K562 (cell line): ENCODE data around the gene APOLD1. TPM values are rescaled to one million over a fixed set of nuclear protein-coding genes. Genes with fewer than 3 reads are reported as not detected.
A peak's percentile ranks its signal among the peaks of the same experiment; 100 is the strongest.

ENCODE experiments used
- BRF2 ChIP-seq: IDR thresholded peaks from 3 replicates; pipeline ENCODE4 v1.6.1; 2011; ENCODE audit warnings: borderline replicate concordance, mild to moderate bottlenecking; ENCODE audit not compliant: insufficient read length, insufficient read depth
- CREB3 ChIP-seq: fragments of 450-650 bp; conservative IDR thresholded peaks from 2 replicates; pipeline ENCODE4 v1.6.1; 2016; ENCODE audit warnings: missing genetic modification characterization, low read depth, mild to moderate bottlenecking, missing compliant biosample characterization, moderate library complexity
- E2F3 ChIP-seq: fragments of 250-450 bp; sonication (Bioruptor Pico); IDR thresholded peaks from 2 replicates; pipeline ENCODE4 v1.4.0; 2020; ENCODE audit warnings: mild to moderate bottlenecking
- EP300 ChIP-seq: IDR thresholded peaks from 2 replicates; pipeline ENCODE4 v1.6.1; 2012; ENCODE audit warnings: low read length, improper control_type of control experiment
- ILF3 ChIP-seq: fragments of 450-650 bp; IDR thresholded peaks from 2 replicates; pipeline ENCODE4 v1.6.1; 2018; ENCODE audit warnings: antibody characterized with exemption, mild to moderate bottlenecking, moderate library complexity, borderline replicate concordance
- KLF10 ChIP-seq: fragments of 250-450 bp; sonication (Bioruptor Pico); IDR thresholded peaks from 2 replicates; pipeline ENCODE4 v1.6.1; 2021; ENCODE audit warnings: matching md5 sums
- NR2C1 ChIP-seq, 2 experiments: fragments of 450-650 bp; IDR thresholded peaks; 2 replicates each; pipeline ENCODE4 v1.6.1; 2017; ENCODE audit warnings: mild to moderate bottlenecking in 2 of 2, antibody characterized with exemption in 1 of 2, inconsistent platforms in 1 of 2, missing compliant biosample characterization in 1 of 2, missing genetic modification characterization in 1 of 2
- POLR2AphosphoS5 ChIP-seq: IDR thresholded peaks from 2 replicates; pipeline ENCODE4 v1.6.1; 2011; ENCODE audit warnings: mild to moderate bottlenecking, low read depth, low read length, moderate library complexity; ENCODE audit not compliant: control insufficient read depth, insufficient read depth
- TARDBP ChIP-seq: fragments of 450-650 bp; IDR thresholded peaks from 2 replicates; pipeline ENCODE4 v1.6.1; 2016
- YBX1 ChIP-seq: fragments of 450-650 bp; IDR thresholded peaks from 2 replicates; pipeline ENCODE4 v1.7.1; 2016; ENCODE audit warnings: mild to moderate bottlenecking
- ZNF282 ChIP-seq: sonication (generic); formaldehyde crosslinking; IDR thresholded peaks from 2 replicates; pipeline ENCODE4 v1.8.1; 2023; ENCODE audit warnings: missing genetic modification reagents
- ZNF764 ChIP-seq: fragments of 250-450 bp; sonication (Bioruptor Pico); IDR thresholded peaks from 2 replicates; pipeline ENCODE4 v1.4.0; 2020; ENCODE audit warnings: low read depth, mild to moderate bottlenecking, moderate library complexity
- polyA plus RNA-seq, 8 experiments: library from polyadenylated mRNA; depleted of rRNA in 4 of 8; stranded (reverse) in 5 of 8; unstranded in 3 of 8; fragments of >200 nt; fragmentation: Nextera tagmentation in 2 of 8; fragmentation: Illumina TruSeq in 1 of 8; extraction: Ambion mirVana in 2 of 8; extraction: Trizol in 1 of 8; gene quantifications; 2 replicates each; pipeline versions ENCODE4 v1.2.1 to v1.2.3, GENCODE V29; 2011 to 2014; ENCODE audit warnings: inconsistent platforms in 1 of 8, missing spikeins in 1 of 8
- total RNA-seq, 7 experiments: library from RNA; depleted of rRNA in 6 of 7; stranded (reverse); fragments of >200 nt in 6 of 7; fragmentation: Illumina TruSeq in 2 of 7; extraction: Trizol in 2 of 7; gene quantifications; 2 replicates each; pipeline versions ENCODE4 v1.2.1 to v1.2.3, GENCODE V29; 2011 to 2021; ENCODE audit warnings: low replicate concordance in 1 of 7
- TF ChIP-seq, protein P1 (sequence below): conservative IDR thresholded peaks from 2 replicates; pipeline ENCODE4 v1.6.1; 2011; ENCODE audit warnings: low read depth, mild to moderate bottlenecking, low read length; ENCODE audit not compliant: control insufficient read depth
- TF ChIP-seq, protein P2 (sequence below): sonication (generic); formaldehyde crosslinking; IDR thresholded peaks from 2 replicates; pipeline ENCODE4 v1.8.1; 2023; ENCODE audit warnings: mild to moderate bottlenecking, missing genetic modification reagents

APOLD1 gene
- total and polyA plus RNA-seq, 9 of the 15 experiments (the other 6 are each of a cell fraction or from before 2014, with no cell fraction given), result 0.28 to 1.1 (median 0.61) TPM

DNA sequence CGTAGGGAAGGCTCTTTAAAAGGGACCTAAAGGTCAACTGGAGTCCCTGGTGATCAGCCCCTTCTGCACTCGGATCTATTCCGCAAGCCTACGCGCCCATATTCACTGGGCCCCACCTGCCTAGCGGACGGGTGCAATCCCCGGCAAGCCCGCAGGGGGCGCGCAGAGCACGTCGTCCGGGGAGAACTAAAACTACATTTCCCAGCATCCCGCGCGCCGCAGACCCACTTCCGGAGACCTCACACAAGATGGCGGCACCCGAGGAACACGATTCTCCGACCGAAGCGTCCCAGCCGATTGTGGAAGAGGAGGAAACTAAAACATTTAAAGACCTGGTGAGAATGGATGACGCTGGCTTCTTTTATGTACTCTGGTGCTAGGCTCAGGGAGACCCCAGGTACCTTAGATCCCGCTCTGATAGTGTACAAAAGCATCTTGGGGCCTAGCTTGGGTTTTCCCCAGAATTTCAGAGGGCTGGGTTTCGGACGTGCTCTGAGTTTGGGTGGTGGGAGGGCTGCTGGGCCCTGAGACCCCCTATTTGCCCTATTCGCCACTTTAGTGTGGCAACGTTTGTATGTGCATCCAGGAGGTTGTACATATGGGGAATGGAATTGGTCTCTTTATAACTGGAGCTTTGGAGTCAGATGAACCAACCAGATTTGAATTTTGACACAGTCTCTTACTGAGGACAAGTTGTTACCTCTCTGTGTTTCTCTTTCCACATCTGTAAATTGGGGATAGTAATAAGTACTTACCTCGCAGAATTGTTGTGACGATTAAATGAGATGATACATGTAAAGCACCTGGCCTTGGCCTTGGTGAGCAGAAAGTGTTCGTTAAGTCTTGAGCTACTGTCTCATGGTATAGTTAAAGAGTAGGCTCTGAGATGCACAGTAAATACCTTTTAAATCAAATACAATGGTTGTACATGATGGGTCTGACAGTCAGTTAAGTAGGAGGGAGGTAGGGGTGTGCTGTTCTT, 28.0 kb downstream of the APOLD1 start, which contains the start of gene DDX47 (continued):
- TF ChIP-seq BRF2 (no peak), YBX1 (no peak), NR2C1 (IDR thresholded peaks at IDR 0.05) (no peak), NR2C1 (tag; IDR thresholded peaks at IDR 0.05) (peak; percentile 55; the same call in 1 of the 2 replicates), TARDBP (no peak), POLR2AphosphoS5 (peak; percentile 48; the same call in 1 of the 2 replicates), CREB3 (no peak), ZNF282 (CRISPR knock-in tag) (no peak), ZNF764 (CRISPR knock-in tag) (no peak), EP300 (0 out of 2 replicates have a peak, but pooled peaks have one; percentile 12), KLF10 (CRISPR knock-in tag) (no peak), E2F3 (CRISPR knock-in tag) (no peak), ILF3 (no peak)
- TF ChIP-seq, protein P1, sequence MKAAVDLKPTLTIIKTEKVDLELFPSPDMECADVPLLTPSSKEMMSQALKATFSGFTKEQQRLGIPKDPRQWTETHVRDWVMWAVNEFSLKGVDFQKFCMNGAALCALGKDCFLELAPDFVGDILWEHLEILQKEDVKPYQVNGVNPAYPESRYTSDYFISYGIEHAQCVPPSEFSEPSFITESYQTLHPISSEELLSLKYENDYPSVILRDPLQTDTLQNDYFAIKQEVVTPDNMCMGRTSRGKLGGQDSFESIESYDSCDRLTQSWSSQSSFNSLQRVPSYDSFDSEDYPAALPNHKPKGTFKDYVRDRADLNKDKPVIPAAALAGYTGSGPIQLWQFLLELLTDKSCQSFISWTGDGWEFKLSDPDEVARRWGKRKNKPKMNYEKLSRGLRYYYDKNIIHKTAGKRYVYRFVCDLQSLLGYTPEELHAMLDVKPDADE, result peak; percentile 99
- TF ChIP-seq, protein P2, sequence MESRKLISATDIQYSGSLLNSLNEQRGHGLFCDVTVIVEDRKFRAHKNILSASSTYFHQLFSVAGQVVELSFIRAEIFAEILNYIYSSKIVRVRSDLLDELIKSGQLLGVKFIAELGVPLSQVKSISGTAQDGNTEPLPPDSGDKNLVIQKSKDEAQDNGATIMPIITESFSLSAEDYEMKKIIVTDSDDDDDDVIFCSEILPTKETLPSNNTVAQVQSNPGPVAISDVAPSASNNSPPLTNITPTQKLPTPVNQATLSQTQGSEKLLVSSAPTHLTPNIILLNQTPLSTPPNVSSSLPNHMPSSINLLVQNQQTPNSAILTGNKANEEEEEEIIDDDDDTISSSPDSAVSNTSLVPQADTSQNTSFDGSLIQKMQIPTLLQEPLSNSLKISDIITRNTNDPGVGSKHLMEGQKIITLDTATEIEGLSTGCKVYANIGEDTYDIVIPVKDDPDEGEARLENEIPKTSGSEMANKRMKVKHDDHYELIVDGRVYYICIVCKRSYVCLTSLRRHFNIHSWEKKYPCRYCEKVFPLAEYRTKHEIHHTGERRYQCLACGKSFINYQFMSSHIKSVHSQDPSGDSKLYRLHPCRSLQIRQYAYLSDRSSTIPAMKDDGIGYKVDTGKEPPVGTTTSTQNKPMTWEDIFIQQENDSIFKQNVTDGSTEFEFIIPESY (CRISPR knock-in tag), result peak; percentile 40; the same call in 1 of the 2 replicates
